Measurements from ENCODE around the gene HLA-F.

HLA-F gene

GRCh38 chr6:29763491-29764289 lies 40.5 kb downstream of the HLA-F start:
- peak; percentile 20 to 25 for DNase-seq (ENCODE audit: low read depth in 2 of 2)

GRCh38 chr6:29764422-29765196 lies 41.4 kb downstream of the HLA-F start:
- DNase-seq (ENCODE audit: low read depth in 2 of 2): no peak

- no peak for DNase-seq (ENCODE audit: low read depth in 2 of 2)
These were observed 46.1 kb downstream of the HLA-F start for GRCh38 chr6:29769336-29769735.

- DNase-seq (ENCODE audit: low read depth in 2 of 2): no peak
These were observed 47.1 kb downstream of the HLA-F start for GRCh38 chr6:29770306-29770705.

DNA sequence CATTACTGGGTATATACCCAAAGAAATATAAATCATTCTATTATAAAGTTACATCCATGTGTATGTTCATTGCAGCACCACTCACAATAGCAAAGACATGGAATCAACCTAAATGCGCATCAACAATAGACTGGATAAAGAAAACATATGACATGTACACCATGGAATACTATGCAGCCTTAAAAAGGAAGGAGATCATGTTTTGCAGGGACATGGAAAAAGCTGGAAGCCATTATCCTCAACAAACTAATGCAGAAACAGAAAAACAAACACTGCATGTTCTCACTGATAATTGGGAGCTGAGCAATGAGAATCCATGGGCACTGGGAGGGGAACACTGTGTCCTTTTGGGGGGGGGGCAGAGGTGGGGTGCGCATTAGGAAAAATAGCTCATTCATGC lies 53.5 kb downstream of the HLA-F start:
- no peak for DNase-seq (ENCODE audit: low read depth in 2 of 2)
